ENCODE data around the gene RASA3. TPM values are rescaled to one million over a fixed set of nuclear protein-coding genes. Genes with fewer than 3 reads are reported as not detected.

The RASA3 gene
- total and polyA plus RNA-seq, 2 of the 8 experiments (the other 6 are each of a cell fraction or from before 2014, with no cell fraction given), result 7.5 to 21.9 TPM

- H3K79me1 ChIP-seq (ENCODE audit: low read depth, low read length), result peaks cover 20% of the 10 kb centered on the region
- CTCF ChIA-PET (ENCODE audit: partially characterized antibody), result interaction anchor here (0.8 to 1.5 kb wide), 3 partner anchors 13 to 224 kb away, joined by 3 read pairs; no protein-coding TSS in a partner anchor
Observed at GRCh38 chr13:114127473-114128347, 4.7 kb downstream of the RASA3 start.

More at GRCh38 chr13:114127473-114128347, 4.7 kb downstream of the RASA3 start:
- Histone ChIP-seq H3K27ac (ENCODE audit: low read depth, low read length) (no peak overlapping the region), H3K4me2 (ENCODE audit: insufficient read depth in 1 of 2, low read depth in 2 of 2, low read length in 2 of 2) (no peak overlapping the region), H3K18ac (ENCODE audit: extremely low read depth, low read length) (peak overlapping the region; percentile 19), H3K27me3 (replicated peaks in 1 of 4; ENCODE audit: control insufficient read depth in 3 of 4, extremely low read depth in 1 of 4, insufficient read depth in 3 of 4, low read length in 3 of 4) (peaks cover 0 to 13% (median 10%) of the 10 kb centered on the region in 4 experiments; a peak in 5 of 7 replicates), H2AFZ (ENCODE audit: low read length) (no peak overlapping the region), H2BK120ac (replicated peaks; ENCODE audit: low read depth, low read length) (no peak overlapping the region), H3K23me2 (ENCODE audit: low read depth, low read length) (peaks cover 17% of the 10 kb centered on the region), H4K5ac (ENCODE audit: insufficient read length, low read depth, low read length) (no peak overlapping the region), H3K56ac (replicated peaks; ENCODE audit: insufficient read length, low read depth, low read length) (peak overlapping the region; percentile 56), H3K9me3 (ENCODE audit: insufficient read depth in 2 of 2, low read depth in 1 of 2, low read length in 1 of 2) (no peaks in the 10 kb centered on the region), H3K4ac (replicated peaks; ENCODE audit: insufficient read length, low read depth, low read length) (peak overlapping the region; percentile 57), H3K4me1 (replicated peaks in 1 of 4; ENCODE audit: control insufficient read depth in 3 of 4, insufficient read depth in 4 of 4, low read length in 3 of 4) (peaks cover 12 to 35% (median 25%) of the 10 kb centered on the region in 4 experiments), H2AK5ac (ENCODE audit: low read depth, low read length) (peak overlapping the region; percentile 4; the same call in 1 of the 2 replicates), H3K14ac (ENCODE audit: insufficient read length) (no peak overlapping the region), H4K91ac (replicated peaks; ENCODE audit: insufficient read length, low read length) (no peak overlapping the region), H2BK12ac (ENCODE audit: low read depth, low read length) (peak overlapping the region; percentile 97; the same call in 1 of the 2 replicates), H4K20me1 (replicated peaks in 1 of 2; ENCODE audit: control insufficient read depth in 1 of 2, insufficient read depth in 2 of 2, low read length in 2 of 2) (peaks cover 2 to 11% of the 10 kb centered on the region in 2 experiments), H3K9ac (replicated peaks in 1 of 4; ENCODE audit: extremely low read depth in 1 of 4, low read depth in 3 of 4, low read length in 3 of 4) (peak overlapping the region in 1 of 4 experiments; percentile 26; a peak in 1 of 7 replicates), H3K4me3 (ENCODE audit: extremely low read depth in 1 of 4, insufficient read depth in 2 of 4, low read depth in 3 of 4, low read length in 4 of 4) (no peak overlapping the region), H3K23ac (ENCODE audit: insufficient read length) (no peak overlapping the region), H2BK20ac (ENCODE audit: low read length) (0 out of 2 replicates have a peak overlapping the region, but pooled peaks have one; percentile 48), H3K79me2 (ENCODE audit: control insufficient read depth in 1 of 2, insufficient read depth in 2 of 2, low read length in 2 of 2) (peaks cover 0 to 61% of the 10 kb centered on the region in 2 experiments; a peak in 3 of 4 replicates), H2BK5ac (ENCODE audit: low read depth, low read length) (peak overlapping the region; percentile 75), H4K8ac (ENCODE audit: extremely low read depth, insufficient read depth, low read length) (no peak overlapping the region), H2BK15ac (ENCODE audit: low read length) (peak overlapping the region; percentile 46; the same call in 1 of the 2 replicates), H3K36me3 (ENCODE audit: control insufficient read depth in 2 of 4, insufficient read depth in 4 of 4, low read length in 3 of 4) (no peaks in the 10 kb centered on the region)
- peak; percentile 36; the same call in 1 of the 2 replicates for TF ChIP-seq GABPA (IDR thresholded peaks at IDR 0.05; ENCODE audit: borderline replicate concordance, insufficient read depth, low read length)
- no peak for TF ChIP-seq CHD1 (IDR thresholded peaks at IDR 0.05; ENCODE audit: low read depth, low read length)
- POLR2A ChIA-PET (ENCODE audit: partially characterized antibody), result no interaction called here
- 78% methylated on average over 13 of the region's 15 CpGs; no CpG with 5 or more reads in 1 of the 2 experiments for WGBS, 2 experiments (ENCODE audit: extremely low coverage in 1 of 2, insufficient coverage in 1 of 2, insufficient read length in 1 of 2, insufficient replicate concordance in 2 of 2, low coverage in 1 of 2, low lambda C conversion rate in 2 of 2, missing lambda C conversion rate in 1 of 2)
- DNase-seq (ENCODE audit: low read depth in 1 of 2, low spot score in 2 of 2) (no peak), FAIRE-seq (no peak)
